CD4-positive, alpha-beta T cell treated with Interleukin-17A for 4 hours (primary cell): ENCODE measurements around the gene OR8B3.
A peak's percentile ranks its signal among the peaks of the same experiment; 100 is the strongest.
"Not testable (repeated sequence)": the region's sequence is repeated elsewhere in the genome, so short reads cannot be mapped to it uniquely, and the experiment has no call there.

Experiments used
- DNase-seq: peaks from one replicate; pipeline ENCODE4 v3.0.0-alpha.2; 2020; ENCODE audit warnings: mixed read lengths

Gene OR8B3

GRCh38 chr11:124398924-124399323, at the start of gene OR8B3:
Gene OR8B3, minus strand, starts transcription at chr11:124399024. Its CDS starts 1,673 bp downstream, at chr11:124397351.
- no peak for DNase-seq

DNA sequence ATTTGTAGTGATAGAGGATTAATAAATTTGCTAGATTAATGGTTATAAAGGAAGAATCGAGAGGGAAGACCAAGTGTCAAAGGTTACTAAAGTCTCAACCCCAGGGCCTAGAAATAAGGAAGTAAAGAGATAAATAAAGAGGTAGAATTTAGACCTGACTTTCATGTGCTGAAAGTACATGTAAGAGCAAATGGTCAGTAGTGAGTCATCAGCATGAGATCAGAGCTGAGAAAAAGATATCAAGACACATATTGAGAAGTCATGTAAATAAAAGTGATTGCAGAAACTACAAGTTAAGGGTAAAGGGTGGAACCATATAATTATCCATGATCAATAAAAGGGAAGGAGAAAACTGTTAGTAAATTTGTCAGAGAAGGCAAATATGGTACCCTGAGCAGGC, 48.1 kb upstream of the OR8B3 start:
- no peak for DNase-seq

DNA sequence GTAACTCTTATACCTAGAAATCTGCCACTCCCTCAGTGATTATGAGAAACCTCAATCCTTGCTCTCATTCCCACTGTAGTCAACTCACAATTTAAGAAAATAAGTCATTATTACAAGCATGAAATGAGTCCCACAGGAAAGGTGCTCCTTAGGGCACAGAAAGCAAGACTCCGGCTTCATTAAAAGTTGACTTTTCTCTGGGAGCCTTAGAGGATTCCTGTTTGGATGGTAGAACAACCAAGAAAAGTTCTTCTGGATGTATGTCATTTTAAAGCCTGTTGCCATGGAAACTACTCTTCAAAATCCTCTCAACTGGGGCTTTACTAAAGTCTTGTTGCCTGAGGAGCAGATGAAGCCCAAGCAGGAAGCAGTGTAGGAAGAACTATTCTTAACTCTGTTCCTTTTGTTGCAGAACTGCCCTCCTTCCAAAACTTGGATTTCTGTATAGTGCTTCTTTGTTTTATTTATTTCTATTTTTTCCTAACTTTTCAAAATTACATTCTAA, 46.9 kb upstream of the OR8B3 start, which contains the start of gene OR8B8:
TSS of gene OR8B8 (minus strand) at position 51 of the 505 bp plus-strand sequence. CDS start 4,611 bp downstream, outside the sequence.
- no peak for DNase-seq

DNA sequence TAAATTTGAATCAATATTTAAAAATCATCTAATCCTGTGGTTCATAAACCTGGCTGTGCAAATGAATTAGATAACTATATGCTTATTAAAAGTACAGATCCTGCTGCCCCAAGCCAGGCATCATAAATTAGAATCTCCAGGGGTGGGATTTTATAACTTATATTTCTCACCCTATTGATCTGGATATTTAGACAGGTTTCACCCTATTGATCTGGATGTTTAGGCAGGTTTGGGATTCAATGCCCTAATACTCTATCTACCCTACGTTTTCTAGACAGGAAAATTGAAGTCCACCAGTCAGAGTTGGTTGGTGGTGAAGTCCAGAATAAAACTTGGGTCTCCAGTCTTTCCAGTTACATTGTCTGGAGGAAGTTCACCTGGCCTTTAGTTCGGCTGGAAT, 44.0 kb upstream of the OR8B3 start:
- no peak for DNase-seq

DNA sequence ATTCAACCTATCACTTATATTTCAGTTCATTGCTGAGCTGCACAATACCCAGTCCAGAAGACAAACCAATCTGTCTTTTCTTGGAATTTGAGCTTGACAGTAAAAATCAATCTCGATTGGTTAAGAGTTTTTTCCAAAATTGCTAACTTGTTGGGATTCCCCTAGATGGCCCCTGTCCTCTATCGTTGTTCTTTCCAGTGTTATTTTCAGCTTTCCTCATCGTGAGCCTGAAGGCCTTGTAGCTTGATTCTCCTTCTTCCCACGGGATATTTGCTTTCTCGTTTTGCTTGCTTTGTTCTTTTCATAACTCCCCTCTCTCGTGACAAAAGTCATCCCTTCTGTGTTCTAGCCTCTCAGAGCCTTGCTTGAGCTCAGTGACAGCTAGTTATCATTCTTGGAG, 43.6 kb upstream of the OR8B3 start:
- no peak for DNase-seq

DNA sequence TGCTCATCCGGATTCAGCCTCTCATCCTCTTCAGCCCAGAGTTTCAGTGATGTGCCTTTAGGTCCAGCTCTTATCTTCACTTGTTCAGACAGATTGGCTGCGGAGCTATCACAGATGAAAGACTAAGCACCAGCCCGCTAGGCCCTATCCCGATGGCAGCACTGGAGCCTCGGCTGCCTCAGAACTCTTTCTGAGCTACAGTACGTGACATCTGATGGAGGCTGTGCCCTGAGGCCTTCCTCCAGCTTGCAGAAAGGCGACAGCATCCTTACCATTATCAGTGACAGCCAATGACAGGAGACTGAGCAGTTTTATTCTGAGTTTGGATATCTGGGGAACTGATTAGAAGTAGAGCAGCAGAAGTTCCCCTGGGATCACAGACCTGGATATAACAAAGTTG, 42.7 kb upstream of the OR8B3 start:
- DNase-seq, result no peak

DNA sequence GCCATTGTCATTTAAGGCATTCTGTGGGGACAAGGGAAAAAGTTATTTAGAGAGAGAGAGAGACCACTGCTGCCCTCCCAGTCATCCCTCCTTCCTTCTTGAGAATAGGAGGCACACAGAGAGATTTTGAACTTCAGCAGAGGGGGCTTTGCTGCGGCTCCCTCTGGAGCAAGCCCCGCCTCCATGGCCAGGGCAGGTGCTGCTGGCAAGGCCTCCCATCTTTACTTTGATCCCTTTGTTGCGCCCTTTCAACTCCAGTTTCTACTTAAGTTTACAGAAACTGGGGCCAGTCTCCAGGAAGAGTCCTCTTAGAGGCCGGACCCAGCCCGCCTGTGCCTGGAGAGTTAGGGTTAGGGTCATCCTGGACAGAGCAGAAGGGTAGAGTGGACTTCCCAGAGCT, 42.3 kb upstream of the OR8B3 start:
- no peak for DNase-seq

- DNase-seq, result no peak
Observed at GRCh38 chr11:124440608-124441007, 41.8 kb upstream of the OR8B3 start.

DNA sequence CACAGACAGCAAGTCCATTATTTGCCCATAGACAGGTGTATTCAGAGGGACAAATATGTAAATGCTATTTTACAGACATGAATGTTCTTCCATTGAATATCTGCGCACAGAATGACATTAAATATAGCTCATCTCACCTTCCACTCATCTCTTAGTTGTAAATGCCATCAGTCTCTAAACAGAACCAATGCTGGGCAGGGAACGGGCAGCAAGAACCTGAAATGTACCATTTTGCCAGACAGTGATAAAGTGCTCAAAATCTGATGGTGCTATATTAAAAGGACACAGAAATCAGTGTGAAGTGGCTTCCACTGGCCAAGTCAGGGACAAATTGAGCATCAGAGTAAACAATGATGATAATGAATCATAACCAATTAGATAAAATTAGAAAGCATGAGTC, 35.9 kb upstream of the OR8B3 start:
- no peak for DNase-seq

DNA sequence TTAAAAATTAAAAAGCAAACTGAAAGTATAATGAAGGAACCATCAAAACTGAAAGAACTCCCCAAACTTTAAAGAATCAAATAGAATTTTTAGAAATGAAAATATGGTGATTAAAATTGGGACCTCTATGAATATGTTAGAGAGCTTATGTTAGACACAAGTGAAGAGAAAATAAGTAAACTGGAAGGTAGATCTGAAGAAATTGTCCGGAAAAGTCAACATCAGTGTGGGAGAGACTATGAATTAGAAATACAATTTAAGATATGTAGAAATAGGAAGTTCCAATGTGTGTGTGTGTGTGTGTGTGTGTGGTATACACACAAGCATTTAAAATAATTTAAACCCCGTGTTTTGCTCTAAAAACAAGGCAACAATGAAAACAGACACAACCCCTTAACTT, 30.8 kb upstream of the OR8B3 start:
- DNase-seq, result no peak

- no peak for DNase-seq
Observed at GRCh38 chr11:124424384-124424921, 25.6 kb upstream of the OR8B3 start, which contains the start of gene OR8B4. Gene OR8B4, minus strand, starts transcription at chr11:124424871. Its CDS starts 0 bp downstream, at chr11:124424871.

DNA sequence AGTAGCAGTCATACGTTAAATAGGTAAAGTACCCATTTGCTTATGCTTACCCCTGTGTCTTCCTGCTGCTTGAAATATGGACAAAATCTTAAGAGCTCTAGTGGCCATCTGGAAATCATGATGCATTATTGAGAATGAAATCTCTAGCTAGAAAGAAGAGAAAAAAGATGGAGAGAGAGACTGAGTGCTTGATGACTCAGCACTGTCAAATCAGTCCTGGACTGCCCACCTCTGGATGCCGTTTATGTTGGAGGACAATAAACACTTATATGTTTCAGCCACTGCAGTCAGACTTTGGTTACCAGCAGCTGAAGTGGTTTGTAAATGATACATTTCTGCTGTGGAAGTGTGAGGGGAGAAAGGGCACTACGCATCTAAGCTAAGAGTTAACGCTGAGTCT, 22.2 kb upstream of the OR8B3 start:
- no peak for DNase-seq

GRCh38 chr11:124415356-124415923, 16.6 kb upstream of the OR8B3 start:
- DNase-seq, result no peak

GRCh38 chr11:124409906-124410305, 11.1 kb upstream of the OR8B3 start:
- DNase-seq, result no peak

GRCh38 chr11:124405581-124405980, 6.8 kb upstream of the OR8B3 start:
- no peak for DNase-seq

DNA sequence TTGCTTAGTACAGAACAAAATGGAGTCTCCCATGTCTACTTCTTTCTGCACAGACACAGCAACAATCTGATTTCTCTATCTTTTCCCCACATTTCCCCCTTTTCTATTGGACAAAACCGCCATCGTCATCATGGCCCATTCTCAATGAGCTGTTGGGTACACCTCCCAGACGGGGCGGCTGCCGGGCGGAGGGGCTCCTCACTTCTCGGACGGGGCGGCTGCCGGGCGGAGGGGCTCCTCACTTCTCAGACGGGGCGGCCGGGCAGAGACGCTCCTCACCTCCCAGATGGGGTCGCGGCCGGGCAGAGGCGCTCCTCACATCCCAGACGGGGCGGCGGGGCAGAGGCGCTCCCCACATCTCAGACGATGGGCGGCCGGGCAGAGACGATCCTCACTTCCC, 4.4 kb upstream of the OR8B3 start:
- DNase-seq, result not testable (repeated sequence)

DNA sequence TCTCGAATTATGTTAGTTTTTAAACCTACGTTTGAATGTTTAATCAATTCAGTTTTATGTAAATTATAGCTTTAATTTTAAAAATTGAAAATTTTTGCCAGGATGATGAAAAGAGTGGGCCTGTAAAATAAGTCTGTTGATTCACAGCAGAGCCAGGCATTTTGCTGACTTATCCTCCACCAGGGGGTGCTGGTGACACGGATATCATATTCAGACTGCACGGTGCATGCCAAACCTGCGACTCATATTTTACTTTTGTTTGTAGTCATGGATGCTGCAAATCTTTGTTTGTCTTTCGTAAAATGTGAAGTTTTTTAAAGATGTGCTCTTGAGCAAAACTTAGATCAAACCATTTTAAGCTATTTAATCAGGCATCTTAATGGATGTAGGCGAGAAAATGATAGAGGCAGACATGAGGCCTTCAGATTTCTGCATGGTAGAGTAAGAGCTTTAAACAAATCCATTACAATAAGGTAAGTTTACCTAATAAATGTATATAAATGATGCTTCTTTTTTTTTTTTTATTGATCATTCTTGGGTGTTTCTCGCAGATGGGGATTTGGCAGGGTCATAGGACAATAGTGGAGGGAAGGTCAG, 3.6 kb upstream of the OR8B3 start:
- peak; percentile 30 for DNase-seq

DNA sequence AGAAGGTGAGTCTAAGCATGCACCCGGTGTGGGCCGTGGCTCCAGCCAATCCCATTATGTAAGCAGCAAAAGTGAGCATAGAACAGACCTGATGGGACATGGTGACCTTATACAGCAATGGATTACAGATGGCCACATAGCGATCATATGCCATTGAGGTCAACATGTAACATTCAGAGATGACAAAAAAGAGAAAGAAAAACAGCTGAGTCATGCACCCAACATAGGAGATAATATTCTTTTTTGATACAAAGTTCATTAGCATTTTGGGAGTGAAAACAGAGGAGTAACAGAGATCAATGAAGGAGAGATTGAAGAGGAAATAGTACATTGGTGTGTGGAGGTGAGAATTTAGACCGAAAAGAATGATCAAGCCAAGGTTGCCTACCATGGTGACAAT, 2.0 kb downstream of the OR8B3 start:
- not testable (repeated sequence) for DNase-seq

- no peak for DNase-seq
Observed at GRCh38 chr11:124394408-124394807, 4.4 kb downstream of the OR8B3 start.

DNA sequence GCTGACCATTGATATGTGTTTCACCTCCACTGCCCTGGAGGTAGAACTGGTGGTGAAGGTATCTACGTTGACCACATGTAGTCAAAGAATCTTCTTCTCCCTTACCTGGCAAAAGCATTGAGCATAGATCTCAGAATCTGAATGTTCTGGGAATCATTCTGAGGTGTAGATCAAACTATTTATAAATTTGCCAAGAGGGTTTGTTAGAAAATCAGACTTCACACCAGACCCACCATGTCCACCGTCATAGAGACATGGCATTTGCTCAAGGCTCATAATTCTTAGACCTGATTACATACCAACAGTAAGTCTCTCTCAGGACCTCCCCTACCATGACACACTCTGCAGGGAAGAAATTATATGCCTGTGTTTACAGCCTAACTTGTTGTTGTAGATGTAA, 14.4 kb downstream of the OR8B3 start, which contains the start of gene OR8B2:
TSS of gene OR8B2 (minus strand) at position 101 of the 400 bp plus-strand sequence. CDS start 1,156 bp downstream, outside the sequence.
- no peak for DNase-seq

DNA sequence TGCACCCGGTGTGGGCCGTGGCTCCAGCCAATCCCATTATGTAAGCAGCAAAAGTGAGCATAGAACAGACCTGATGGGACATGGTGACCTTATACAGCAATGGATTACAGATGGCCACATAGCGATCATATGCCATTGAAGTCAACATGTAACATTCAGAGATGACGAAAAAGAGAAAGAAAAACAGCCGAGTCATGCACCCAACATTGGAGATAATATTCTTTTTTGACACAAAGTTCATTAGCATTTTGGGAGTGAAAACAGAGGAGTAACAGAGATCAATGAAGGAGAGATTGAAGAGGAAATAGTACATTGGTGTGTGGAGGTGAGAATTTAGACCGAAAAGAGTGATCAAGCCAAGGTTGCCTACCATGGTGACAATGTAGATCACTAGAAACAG, 16.0 kb downstream of the OR8B3 start:
- not testable (repeated sequence) for DNase-seq

DNA sequence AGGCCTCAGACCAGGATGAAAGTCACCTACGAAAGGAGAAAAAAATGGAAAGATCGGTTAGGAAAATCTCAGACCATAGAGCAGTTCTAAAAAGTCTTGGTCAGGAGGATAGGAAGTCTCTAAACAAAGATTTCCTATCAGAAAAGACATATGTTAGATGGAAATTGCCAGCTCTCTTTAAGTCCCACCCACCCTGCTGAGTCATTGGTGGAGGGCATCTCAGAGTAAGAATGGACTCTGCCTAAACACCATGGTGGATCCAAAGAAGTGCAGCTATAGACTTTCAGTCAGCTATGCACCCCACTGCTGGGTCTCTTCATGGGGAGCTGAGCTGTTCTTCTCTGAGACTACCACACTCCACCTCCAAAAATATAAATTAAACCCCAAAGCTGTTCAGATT, 18.2 kb downstream of the OR8B3 start:
- DNase-seq, result no peak

DNA sequence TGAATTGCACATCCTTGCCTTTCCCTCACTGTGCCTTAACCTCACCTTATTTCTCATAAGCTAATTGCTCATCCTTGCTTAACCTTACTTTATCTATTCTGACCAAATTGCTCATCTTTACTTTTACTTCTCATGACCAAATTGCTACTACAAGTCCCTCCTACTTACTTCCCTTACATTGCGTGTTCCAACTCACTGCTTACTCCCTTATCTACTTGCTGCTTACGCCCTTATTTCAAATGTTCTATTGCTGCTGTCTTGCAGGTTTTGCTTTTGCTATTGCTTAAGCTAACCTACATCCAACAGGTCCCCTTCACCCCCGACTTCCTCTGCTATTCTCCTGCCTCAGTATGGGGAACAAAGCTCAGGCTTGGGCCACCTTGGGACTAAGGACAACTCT, 22.5 kb downstream of the OR8B3 start:
- DNase-seq, result no peak

DNA sequence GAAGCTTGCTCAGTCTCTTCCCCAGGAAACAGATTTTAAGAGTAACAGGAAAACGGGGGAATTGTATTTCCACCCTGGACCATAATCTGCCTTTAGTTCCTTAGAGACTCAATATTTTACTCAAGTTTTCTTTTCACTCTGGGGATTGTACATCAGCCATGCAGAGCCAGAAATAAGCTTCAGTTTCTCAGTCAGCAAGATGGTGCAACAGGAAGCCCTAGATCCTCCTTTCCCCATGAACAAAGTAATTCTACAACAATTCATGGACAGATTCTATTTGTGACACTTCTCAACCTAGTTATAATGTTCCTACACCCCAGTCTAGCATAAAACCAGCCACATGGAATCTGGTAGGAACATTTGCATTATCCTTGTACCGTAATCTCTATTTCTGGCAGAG, 39.3 kb downstream of the OR8B3 start:
- no peak for DNase-seq
